Stimulated activated naive CD4-positive, alpha-beta T cell (primary cell): ENCODE measurements around the gene RMC1.
"Not testable (repeated sequence)": the region's sequence is repeated elsewhere in the genome, so short reads cannot be mapped to it uniquely, and the experiment has no call there.

Experiments
- DNase-seq, 6 experiments: peaks; one replicate each; lab custom pipeline; 2025; lab: John Stamatoyannopoulos, UW

RMC1 gene

DNA sequence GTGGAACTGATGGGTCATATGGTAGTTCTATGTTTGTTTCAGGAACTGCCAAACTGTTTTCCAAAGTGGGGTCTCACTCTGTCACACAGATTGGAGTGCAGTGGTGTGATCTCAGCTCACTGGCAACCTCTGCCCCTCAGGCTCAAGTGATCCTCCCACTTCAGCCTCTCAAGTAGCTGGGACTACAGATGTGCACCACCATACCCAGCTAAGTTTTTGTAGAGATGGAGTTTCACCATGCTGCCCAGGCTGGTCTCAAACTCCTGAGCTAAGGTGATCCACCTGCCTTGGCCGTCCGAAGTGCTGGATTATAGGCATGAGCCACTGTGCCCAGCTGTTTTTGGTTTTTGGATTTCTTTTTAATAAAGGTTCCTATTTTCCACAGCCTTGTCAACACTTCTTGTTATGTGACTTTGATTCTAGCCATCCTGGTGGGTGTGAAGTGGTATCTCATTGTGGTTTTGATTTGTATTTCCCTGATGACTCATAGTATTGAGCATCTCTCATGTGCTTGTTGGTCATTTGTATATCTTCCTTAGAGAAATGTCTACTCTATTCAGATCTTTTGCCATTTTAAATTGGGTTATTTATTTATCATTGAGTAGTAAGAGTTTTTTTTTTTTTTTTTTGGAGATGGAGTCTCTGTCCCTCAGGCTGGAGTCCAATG, 60.2 kb downstream of the RMC1 start:
- no peak for DNase-seq

DNA sequence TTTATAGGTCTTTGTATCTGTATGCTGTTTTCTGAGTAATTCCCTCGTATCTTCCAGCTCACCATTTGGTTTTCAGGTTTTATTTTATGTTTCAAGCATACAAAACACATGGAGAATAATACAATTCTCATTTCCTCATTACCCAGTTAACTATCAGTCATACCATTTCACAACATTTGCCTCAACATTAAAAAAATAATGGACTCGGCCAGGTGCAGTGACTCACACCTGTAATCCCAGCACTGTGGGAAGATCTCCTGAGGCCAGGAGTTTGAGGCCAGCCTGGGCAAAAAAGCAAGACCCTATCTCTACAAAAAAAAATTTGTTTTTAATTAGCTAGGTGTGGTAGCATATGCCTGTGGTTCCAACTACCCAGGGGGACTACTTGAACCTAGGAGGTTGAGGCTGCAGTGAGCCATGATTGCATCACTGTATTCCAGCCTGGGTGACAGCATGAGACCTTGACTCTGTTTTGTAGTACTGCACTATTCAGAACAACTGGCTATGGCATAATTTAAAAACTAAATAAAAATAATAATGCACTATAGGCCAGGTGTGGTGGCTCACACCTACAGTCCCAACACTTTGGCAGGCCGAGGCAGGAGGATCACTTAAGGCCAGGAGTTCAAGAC, 62.7 kb downstream of the RMC1 start:
- no peak for DNase-seq

DNA sequence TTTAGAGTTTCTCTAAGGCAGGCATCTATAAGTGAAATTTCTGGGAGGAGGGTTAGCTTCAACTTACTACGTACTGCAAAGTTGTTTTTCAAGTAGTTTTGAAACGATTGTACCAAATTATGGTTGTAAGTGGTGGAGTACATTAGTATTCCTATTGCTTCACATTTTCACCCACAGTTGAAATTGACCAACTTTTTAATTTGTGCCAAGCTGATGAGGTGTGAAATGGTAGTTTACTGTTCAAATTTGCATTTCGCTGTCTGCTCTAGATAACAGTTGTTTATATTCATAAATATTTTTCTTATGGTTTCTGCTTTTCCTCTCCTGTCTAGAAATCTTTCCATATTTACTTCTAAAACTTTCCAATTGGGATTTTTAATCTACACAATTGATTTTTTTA, 64.4 kb downstream of the RMC1 start:
- no peak for DNase-seq

- DNase-seq, result no peak
These were observed 65.2 kb downstream of the RMC1 start for GRCh38 chr18:23568281-23569138.

DNA sequence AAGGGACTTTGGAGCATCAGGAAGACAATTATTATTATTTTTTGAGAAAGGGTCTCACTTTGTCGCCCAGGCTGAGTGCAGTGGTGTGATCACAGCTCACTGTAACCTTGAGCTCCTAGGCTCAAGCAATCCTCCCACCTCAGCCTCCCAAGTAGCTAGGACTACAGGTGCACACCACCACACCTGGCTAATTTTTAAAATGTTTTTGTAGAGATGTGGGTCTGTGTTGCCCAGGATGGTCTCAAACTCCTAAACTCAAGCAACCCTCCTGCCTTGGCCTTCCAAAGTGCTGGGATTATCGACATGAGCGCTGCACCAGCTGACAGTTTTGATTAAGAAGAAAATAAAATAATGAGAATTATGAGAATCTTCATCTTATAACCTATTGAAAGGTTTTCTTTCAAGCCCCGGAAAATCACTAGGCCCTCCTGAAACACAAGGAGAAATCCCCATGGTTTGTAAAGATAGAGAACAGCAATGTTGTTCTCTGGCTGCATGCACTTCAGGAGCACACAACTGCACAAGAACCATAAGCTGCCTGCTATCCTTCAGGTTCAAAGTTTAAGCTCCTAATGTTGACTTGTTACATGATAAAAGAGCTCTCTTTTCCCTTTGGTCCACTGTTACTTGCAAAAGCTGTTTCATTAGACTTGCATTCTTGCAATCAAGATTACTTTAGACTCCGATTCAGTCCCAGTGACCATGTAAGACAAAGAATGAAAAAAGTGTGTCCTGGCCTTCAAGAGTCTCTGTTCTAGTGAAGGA, 66.2 kb downstream of the RMC1 start:
- DNase-seq, result no peak

- no peak for DNase-seq
These were observed 67.7 kb downstream of the RMC1 start for GRCh38 chr18:23570912-23571504.

- no peak for DNase-seq
These were observed 68.7 kb downstream of the RMC1 start for GRCh38 chr18:23572012-23572411.

- no peak for DNase-seq
These were observed 69.3 kb downstream of the RMC1 start for GRCh38 chr18:23572570-23572969.

- DNase-seq, result no peak
These were observed 69.7 kb downstream of the RMC1 start for GRCh38 chr18:23573020-23573419.

- DNase-seq, result peak in 1 of 6 experiments; percentile 3
These were observed 70.5 kb downstream of the RMC1 start for GRCh38 chr18:23573626-23574431.

DNA sequence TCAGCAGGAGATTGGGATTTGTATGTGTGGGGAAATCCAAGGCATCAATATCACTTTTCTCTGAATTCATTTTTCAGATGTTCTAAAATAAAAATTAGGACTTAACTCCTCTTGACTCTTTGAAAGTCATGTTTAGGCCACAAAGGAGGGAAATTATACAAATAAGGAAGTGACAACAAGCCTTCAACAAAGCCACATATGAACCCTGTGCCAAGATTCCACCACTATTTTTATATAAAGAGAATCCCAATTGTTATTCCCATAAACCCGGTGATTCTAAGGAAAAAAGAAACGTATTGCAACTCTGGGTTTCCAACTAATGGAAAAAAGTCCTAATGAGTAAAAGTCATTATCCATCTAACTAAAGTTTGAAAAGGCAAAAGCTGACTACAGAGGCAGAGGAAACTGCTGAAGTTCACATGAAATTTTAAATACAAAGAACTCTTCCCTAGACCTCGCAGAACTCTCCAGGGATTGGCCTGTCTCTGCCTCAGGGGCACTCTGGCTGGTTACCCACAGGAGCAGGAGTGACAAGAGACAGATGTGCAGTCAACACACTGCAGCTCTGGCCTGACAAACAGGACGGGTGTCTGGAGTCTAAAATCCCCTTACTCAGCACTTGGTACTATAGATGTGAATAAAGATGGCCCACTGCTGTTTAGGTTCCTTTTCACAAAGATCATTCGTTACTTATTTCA, 71.4 kb downstream of the RMC1 start:
- DNase-seq, result no peak

- no peak for DNase-seq
These were observed 72.0 kb downstream of the RMC1 start for GRCh38 chr18:23575309-23575651.

DNA sequence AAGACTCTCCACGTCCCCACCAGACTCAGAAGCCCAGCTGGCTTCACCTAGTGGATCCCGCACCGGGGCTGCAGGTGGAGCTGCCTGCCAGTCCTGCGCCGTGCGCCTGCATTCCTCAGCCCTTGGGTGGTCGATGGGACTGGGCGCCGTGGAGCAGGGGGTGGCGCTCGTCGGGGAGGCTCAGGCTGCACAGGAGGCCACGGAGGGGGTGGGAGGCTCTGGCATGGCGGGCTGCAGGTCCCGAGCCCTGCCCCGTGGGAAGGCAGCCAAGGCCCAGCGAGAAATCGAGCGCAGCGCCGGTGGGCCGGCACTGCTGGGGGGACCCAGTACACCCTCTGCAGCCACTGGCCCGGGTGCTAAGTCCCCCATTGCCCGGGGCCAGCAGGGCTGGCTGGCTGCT, 74.2 kb downstream of the RMC1 start:
- not testable (repeated sequence) for DNase-seq

DNA sequence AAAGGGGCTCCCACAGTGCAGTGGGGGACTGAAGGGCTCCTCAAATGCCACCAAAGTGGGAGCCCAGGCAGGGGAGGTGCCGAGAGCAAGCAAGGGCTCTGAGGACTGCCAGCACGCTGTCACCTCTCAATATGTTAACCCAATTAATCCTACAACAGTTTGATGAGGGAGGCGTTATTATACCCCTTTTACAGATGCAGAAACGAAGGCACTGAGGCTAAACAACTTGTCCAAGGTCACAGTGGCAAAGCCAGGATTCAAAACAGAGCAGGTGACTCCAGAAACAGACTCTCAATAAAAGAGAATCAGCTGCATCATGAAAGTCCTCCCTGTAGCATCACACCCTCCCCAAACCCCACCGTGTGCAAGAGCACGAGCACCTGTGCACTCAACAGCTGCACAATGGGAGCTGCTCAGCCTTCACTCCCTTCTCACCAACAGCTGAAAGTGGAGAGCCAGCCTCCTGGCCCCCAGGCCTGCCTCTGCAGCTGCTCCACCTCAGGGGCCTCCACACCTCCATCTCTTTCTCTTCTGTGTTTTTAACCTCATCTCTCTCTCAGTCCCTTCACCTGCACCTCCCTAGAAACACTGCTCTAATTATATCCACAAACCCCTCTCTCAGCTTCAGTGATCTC, 74.9 kb downstream of the RMC1 start:
- DNase-seq, result no peak

DNA sequence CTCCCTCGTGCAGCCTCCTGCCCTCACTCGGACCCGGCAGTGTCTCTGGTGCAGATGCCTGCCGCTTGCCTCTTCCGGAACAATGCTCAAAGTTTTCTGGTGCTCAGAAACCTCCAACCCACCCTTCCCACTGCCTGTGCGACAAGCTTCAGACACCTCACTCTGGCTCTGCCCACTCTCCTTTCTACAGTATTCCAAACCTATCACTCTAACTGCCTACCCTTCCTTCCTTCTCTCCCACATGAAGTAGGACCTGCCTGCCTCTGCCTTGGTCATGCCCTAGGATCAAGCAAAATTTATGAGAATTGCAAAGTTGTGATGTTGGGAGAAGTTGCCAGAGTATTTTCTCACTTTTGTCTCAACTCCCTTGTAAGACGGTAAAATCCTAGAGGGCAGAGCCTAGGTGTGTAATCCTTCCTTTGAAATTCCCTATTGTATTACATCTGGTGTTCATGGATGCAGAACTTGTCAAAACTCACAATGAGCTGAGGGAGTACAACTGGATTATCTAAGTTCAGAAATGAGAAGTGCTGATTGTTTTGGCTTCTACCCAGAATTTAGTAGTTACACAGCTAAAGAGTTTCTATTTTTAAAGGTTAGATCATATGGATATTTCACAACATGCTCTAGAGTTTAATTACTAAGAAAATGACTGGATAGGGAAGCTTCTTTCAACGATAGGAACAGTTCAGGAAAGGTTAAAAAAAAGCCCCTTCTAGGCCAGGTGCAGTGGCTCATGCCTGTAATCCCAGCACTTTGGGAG, 75.8 kb downstream of the RMC1 start:
- DNase-seq, result no peak

DNA sequence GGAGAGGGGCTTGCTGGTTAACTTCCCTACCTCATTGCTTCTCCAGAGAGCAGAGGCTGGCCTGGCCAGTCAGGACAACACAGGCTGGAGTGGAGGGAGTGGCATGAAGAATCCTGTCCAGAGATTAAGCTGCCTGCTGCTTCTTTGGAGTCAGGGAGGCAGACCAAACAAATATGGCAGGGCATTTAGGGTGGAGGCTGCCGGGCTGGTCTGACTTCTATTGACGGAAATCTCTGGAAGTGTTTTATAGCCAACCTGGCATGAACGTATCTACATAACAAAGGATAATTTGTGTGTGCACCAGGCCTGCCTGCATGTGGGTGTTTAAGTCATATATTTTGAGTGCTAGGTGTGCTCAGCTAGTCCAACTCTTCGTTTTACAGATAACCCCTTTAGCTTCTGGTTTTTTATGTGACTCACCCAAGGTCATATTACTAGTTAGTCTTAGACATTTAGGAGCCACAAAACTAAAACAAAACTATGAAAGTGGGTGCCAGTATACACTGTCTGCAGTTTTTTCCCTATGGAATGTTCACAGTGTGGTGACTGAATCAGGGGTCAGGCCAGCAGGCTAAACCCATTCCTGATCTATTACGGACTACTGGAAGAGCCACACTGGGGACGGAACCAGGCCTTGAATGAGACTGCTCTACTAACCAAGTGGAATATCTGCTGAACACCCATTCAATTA, 77.5 kb downstream of the RMC1 start:
- DNase-seq, result no peak
